Keratinocyte (primary cell): ENCODE measurements around the gene CCDC102A. TPM values are rescaled to one million over a fixed set of nuclear protein-coding genes. Genes with fewer than 3 reads are reported as not detected.

Experiments
- DNase-seq: peaks from one replicate; pipeline ENCODE4 v3.0.0-alpha.2; 2011; ENCODE audit warnings: low read depth, missing footprints, low spot score
- FAIRE-seq: peaks from 2 replicates; lab custom pipeline; 2011; peaks lifted over from hg19 to GRCh38; lab: Jason Lieb, UNC
- H2AFZ ChIP-seq: 2 replicates; pipeline ENCODE4 v1.6.0; 2012; ENCODE audit warnings: low read length, control low read depth, inconsistent platforms; ENCODE audit not compliant: control insufficient read depth
- H3K27ac ChIP-seq: 2 replicates; pipeline ENCODE4 v1.5.1; 2011; ENCODE audit warnings: low read length; ENCODE audit not compliant: control insufficient read depth, insufficient read depth
- H3K27me3 ChIP-seq: 3 replicates; pipeline ENCODE4 v1.6.0; 2011; ENCODE audit warnings: low read length; ENCODE audit not compliant: control insufficient read depth, insufficient read depth; ENCODE audit errors: extremely low read depth
- H3K36me3 ChIP-seq, 2 experiments: 2 replicates in 1 of 2; 3 replicates in 1 of 2; pipeline ENCODE4 v1.5.1; 2011; ENCODE audit warnings: low read length in 2 of 2, mild to moderate bottlenecking in 1 of 2; ENCODE audit not compliant: control insufficient read depth in 2 of 2, insufficient read depth in 2 of 2; ENCODE audit errors: extremely low read depth in 1 of 2
- H3K4me1 ChIP-seq: 3 replicates; pipeline ENCODE4 v1.5.1; 2011; ENCODE audit warnings: low read length; ENCODE audit not compliant: control insufficient read depth, insufficient read depth; ENCODE audit errors: extremely low read depth
- H3K4me2 ChIP-seq: 3 replicates; pipeline ENCODE4 v1.6.0; 2011; ENCODE audit warnings: low read depth, low read length; ENCODE audit not compliant: control insufficient read depth, insufficient read depth; ENCODE audit errors: extremely low read depth
- H3K4me3 ChIP-seq, 3 experiments: fragments of 200-600 bp in 1 of 3; sonication (generic) in 1 of 3; 2 replicates in 2 of 3; 3 replicates in 1 of 3; pipeline ENCODE4 v1.5.1; 2011 to 2016; ENCODE audit warnings: low read length in 3 of 3, mild to moderate bottlenecking in 3 of 3, control low read depth in 2 of 3, inconsistent platforms in 1 of 3, low read depth in 1 of 3, mixed read lengths in 1 of 3, mixed run types in 1 of 3, moderate library complexity in 1 of 3; ENCODE audit not compliant: control insufficient read depth in 2 of 3, insufficient read depth in 2 of 3; ENCODE audit errors: extremely low read depth in 1 of 3
- H3K79me2 ChIP-seq: 2 replicates; pipeline ENCODE4 v1.6.0; 2012; ENCODE audit warnings: low read length; ENCODE audit not compliant: control insufficient read depth, insufficient read depth
- H3K9ac ChIP-seq: 3 replicates; pipeline ENCODE4 v1.6.0; 2011; ENCODE audit warnings: low read length; ENCODE audit not compliant: control insufficient read depth, insufficient read depth; ENCODE audit errors: extremely low read depth
- H3K9me1 ChIP-seq: 3 replicates; pipeline ENCODE4 v1.6.0; 2011; ENCODE audit warnings: low read length; ENCODE audit not compliant: control insufficient read depth, insufficient read depth; ENCODE audit errors: extremely low read depth
- H3K9me3 ChIP-seq: 2 replicates; pipeline ENCODE4 v1.5.1; 2012; ENCODE audit warnings: low read depth, low read length; ENCODE audit not compliant: control insufficient read depth
- H4K20me1 ChIP-seq: 3 replicates; pipeline ENCODE4 v1.6.0; 2011; ENCODE audit warnings: low read length; ENCODE audit not compliant: control insufficient read depth, insufficient read depth; ENCODE audit errors: extremely low read depth
- EZH2 ChIP-seq: IDR thresholded peaks from one replicate; pipeline ENCODE4 v1.6.1; 2012; ENCODE audit warnings: inconsistent platforms, mild to moderate bottlenecking, low read length, moderate library complexity
- dilution Hi-C: fragments of 300-500 bp; cut with MboI; formaldehyde crosslinking; loops from one replicate; pipeline ENCODE4 v1.7.0; 2020; ENCODE audit warnings: low sequenced_read_pairs; ENCODE audit not compliant: extremely low pct_ligation_motif_present
- polyA plus RNA-seq, 5 experiments: library from polyadenylated mRNA; depleted of rRNA in 3 of 5; stranded (reverse) in 3 of 5; stranded (forward) in 1 of 5; unstranded in 1 of 5; fragments of >200 nt; gene quantifications; 1 replicate in 1 of 5; 2 replicates in 3 of 5; 3 replicates in 1 of 5; pipeline versions ENCODE4 v1.2.1 to v1.2.3, GENCODE V29; 2011 to 2012; ENCODE audit warnings: missing spikeins in 2 of 5, low read depth in 1 of 5, low replicate concordance in 1 of 5
- TF ChIP-seq, protein P1 (sequence below), 3 experiments: IDR thresholded peaks in 1 of 3; conservative IDR thresholded peaks in 1 of 3; optimal IDR thresholded peaks in 1 of 3; 2 replicates in 2 of 3; 3 replicates in 1 of 3; pipeline versions ENCODE3 to v1.5.1; 2011; ENCODE audit warnings: low read length in 3 of 3, mild to moderate bottlenecking in 3 of 3, moderate library complexity in 2 of 3, control low read depth in 1 of 3, inconsistent platforms in 1 of 3; ENCODE audit not compliant: insufficient read depth in 2 of 3; ENCODE audit errors: extremely low read depth in 1 of 3

Gene CCDC102A
- polyA plus RNA-seq, 1 donor (not counting 4 experiments of a cell fraction or from before 2014, with no cell fraction given), result 2.2 TPM

DNA sequence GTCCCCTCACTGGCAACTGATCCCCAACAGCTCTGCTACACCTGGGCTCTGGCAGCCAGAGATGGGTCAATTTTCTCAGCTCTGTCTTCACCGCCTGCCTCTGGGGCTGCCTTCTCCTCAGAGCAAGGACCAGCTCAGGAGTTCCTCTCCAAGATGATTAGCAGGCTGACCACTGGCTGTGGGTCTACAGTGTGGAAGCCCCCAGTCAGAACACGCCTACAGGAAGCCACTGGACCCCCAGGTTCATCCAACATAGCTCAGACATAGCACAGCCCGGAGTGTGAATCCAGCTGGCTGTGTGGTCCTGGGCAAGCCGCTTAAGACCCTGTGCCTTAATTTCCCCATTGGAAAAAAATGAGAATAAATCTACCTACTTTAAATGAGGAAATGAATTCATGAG, 55.0 kb downstream of the CCDC102A start:
- dilution Hi-C loops, result no loop called here
- no peak overlapping the region for H3K4me3 ChIP-seq
- DNase-seq (no peak), FAIRE-seq (no peak)
- H3K79me2 ChIP-seq, result no peaks in the 10 kb centered on the region
- no peak overlapping the region for H3K27ac ChIP-seq
- no peaks in the 10 kb centered on the region for H3K9me1 ChIP-seq
- TF ChIP-seq, protein P1, sequence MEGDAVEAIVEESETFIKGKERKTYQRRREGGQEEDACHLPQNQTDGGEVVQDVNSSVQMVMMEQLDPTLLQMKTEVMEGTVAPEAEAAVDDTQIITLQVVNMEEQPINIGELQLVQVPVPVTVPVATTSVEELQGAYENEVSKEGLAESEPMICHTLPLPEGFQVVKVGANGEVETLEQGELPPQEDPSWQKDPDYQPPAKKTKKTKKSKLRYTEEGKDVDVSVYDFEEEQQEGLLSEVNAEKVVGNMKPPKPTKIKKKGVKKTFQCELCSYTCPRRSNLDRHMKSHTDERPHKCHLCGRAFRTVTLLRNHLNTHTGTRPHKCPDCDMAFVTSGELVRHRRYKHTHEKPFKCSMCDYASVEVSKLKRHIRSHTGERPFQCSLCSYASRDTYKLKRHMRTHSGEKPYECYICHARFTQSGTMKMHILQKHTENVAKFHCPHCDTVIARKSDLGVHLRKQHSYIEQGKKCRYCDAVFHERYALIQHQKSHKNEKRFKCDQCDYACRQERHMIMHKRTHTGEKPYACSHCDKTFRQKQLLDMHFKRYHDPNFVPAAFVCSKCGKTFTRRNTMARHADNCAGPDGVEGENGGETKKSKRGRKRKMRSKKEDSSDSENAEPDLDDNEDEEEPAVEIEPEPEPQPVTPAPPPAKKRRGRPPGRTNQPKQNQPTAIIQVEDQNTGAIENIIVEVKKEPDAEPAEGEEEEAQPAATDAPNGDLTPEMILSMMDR (optimal IDR thresholded peaks at IDR 0.05 in 1 of 3, IDR thresholded peaks at IDR 0.05 in 1 of 3, conservative IDR thresholded peaks at IDR 0.05 in 1 of 3; ENCODE audit: extremely low read depth in 1 of 3, insufficient read depth in 2 of 3, low read length in 3 of 3), result no peak
- no peak for TF ChIP-seq EZH2
- no peaks in the 10 kb centered on the region for H4K20me1 ChIP-seq
- no peak overlapping the region for H3K9ac ChIP-seq
- peaks cover 3 to 13% of the 10 kb centered on the region in 2 experiments for H3K36me3 ChIP-seq
- no peak overlapping the region for H2AFZ ChIP-seq
- peaks cover 18% of the 10 kb centered on the region for H3K4me1 ChIP-seq
- H3K9me3 ChIP-seq, result no peaks in the 10 kb centered on the region
- no peaks in the 10 kb centered on the region for H3K27me3 ChIP-seq
- H3K4me2 ChIP-seq, result no peak overlapping the region

DNA sequence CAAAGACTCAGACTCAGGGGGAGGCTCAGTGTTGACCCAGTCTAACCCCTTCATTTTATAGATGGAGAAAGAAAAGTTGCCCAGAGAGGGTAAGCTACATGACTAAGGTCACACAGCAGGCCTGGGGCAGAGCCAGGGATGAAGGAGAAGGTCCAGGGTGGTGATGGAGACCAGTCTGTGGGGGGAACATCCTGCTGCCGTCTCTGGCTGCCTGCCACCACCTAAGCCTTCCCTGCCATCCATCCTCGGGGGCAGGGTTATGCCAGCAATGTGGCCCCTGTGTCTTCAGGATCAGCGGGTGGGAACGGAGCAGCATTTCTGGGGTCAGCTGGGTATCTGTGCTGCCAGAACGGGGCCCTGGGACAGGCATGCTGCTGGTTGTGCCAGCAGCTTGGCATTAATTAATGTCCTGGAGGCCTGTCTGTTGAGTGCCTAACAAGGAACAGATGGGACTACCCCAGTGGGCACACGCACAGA, 55.6 kb downstream of the CCDC102A start:
- no peak overlapping the region for H3K9ac ChIP-seq

More for the DNA sequence above, 55.6 kb downstream of the CCDC102A start:
- Histone ChIP-seq H3K36me3 (peaks cover 3 to 17% of the 10 kb centered on the region in 2 experiments), H3K9me1 (no peaks in the 10 kb centered on the region), H3K4me1 (peaks cover 17% of the 10 kb centered on the region), H3K4me2 (no peak overlapping the region), H3K27me3 (no peaks in the 10 kb centered on the region), H3K79me2 (no peaks in the 10 kb centered on the region), H3K4me3 (no peak overlapping the region), H3K27ac (no peak overlapping the region), H3K9me3 (no peaks in the 10 kb centered on the region), H4K20me1 (no peaks in the 10 kb centered on the region), H2AFZ (no peak overlapping the region)
- FAIRE-seq, result no peak
- no peak for DNase-seq
- dilution Hi-C loops, result no loop called here
- TF ChIP-seq, protein P1 (optimal IDR thresholded peaks at IDR 0.05 in 1 of 3, IDR thresholded peaks at IDR 0.05 in 1 of 3, conservative IDR thresholded peaks at IDR 0.05 in 1 of 3; ENCODE audit: extremely low read depth in 1 of 3, insufficient read depth in 2 of 3, low read length in 3 of 3), result no peak
- TF ChIP-seq EZH2, result no peak
